Large intestine (tissue), 3 donors: Measurements from ENCODE around the gene PPP1R13L. TPM values are rescaled to one million over a fixed set of nuclear protein-coding genes. Genes with fewer than 3 reads are reported as not detected.
"Not testable (repeated sequence)": the region's sequence is repeated elsewhere in the genome, so short reads cannot be mapped to it uniquely, and the experiment has no call there.

ENCODE experiments used
- DNase-seq, 2 donors: peaks; one replicate each; pipeline versions ENCODE4 v3.0.0 to v3.0.0-alpha.2; 2013
- H3K27ac ChIP-seq: one replicate; pipeline ENCODE4 v1.5.1; 2013; ENCODE audit warnings: low read length
- H3K27me3 ChIP-seq: 2 replicates; pipeline ENCODE4 v1.6.1; 2013; ENCODE audit warnings: low read length; ENCODE audit not compliant: control insufficient read depth, insufficient read depth
- H3K36me3 ChIP-seq: 2 replicates; pipeline ENCODE4 v1.6.1; 2013; ENCODE audit warnings: low read length; ENCODE audit not compliant: control insufficient read depth, insufficient read depth
- H3K4me1 ChIP-seq: one replicate; pipeline ENCODE4 v1.6.1; 2013; ENCODE audit warnings: low read length; ENCODE audit not compliant: control insufficient read depth, insufficient read depth
- H3K4me3 ChIP-seq: one replicate; pipeline ENCODE4 v1.5.1; 2013; ENCODE audit warnings: low read length
- H3K9me3 ChIP-seq: one replicate; pipeline ENCODE4 v1.6.1; 2013; ENCODE audit warnings: mild to moderate bottlenecking, low read depth, low read length, moderate library complexity; ENCODE audit not compliant: control insufficient read depth
- WGBS: methylation state at CpG from one replicate; pipeline ENCODE4 v1.1.5; 2013; ENCODE audit warnings: low lambda C conversion rate; ENCODE audit not compliant: insufficient coverage; 5-methylcytosine and 5-hydroxymethylcytosine counted together
- polyA plus RNA-seq: library from polyadenylated mRNA; unstranded; fragments of 120-200 nt; gene quantifications from one replicate; pipeline ENCODE4 v1.2.1, GENCODE V29; 2013

PPP1R13L gene
- polyA plus RNA-seq, 1 donor: 11.0 TPM

GRCh38 chr19:45432543-45432942 lies 27.7 kb upstream of the PPP1R13L start:
- not testable (repeated sequence) for H3K9me3 ChIP-seq, DNase-seq, H3K4me3 ChIP-seq, H3K4me1 ChIP-seq, H3K36me3 ChIP-seq, H3K27ac ChIP-seq, H3K27me3 ChIP-seq
- no CpG with 5 or more reads among the region's 8 CpGs for WGBS

DNA sequence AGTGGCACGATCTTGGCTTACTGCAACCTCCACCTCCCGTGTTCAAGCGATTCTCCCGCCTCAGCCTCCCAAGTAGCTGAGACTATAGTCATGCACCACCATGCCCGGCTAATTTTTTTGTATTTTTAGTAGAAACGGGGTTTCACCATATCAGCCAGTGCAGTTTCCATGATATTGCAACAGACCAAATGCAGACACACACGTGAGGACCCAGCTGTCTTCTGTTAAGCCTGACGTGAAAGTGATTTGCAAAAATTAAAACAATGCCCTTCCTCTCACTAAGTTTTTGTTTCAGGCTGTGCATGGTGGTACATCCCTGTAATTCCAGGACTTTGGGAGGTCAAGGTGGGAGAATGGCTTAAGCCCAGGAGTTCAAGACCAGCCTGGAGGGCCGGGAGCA lies 26.1 kb upstream of the PPP1R13L start:
- not testable (repeated sequence) for H3K27ac ChIP-seq, H3K9me3 ChIP-seq, H3K27me3 ChIP-seq, H3K4me3 ChIP-seq, H3K4me1 ChIP-seq, H3K36me3 ChIP-seq, DNase-seq
- WGBS: 80% methylated on average over 2 of the region's 9 CpGs

DNA sequence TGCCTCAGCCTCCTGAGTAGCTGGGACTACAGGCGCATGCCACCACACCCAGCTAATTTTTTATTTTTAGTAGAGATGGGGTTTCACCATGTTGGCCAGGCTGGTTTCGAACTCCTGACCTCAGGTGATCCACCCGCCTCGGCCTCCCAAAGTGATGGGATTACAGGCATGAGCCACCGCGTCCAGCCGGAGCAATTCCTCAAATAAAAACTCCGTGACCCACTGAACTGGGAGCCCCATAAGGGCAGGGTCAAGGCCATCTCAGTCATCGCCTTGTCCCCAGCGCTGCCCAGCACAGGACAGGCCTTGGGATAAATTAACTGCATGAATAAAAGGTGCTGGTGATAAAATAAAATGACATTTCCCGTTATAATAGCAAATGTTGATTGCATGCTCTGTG lies 25.0 kb upstream of the PPP1R13L start:
- not testable (repeated sequence) for H3K27ac ChIP-seq, H3K4me3 ChIP-seq, H3K36me3 ChIP-seq, H3K9me3 ChIP-seq, H3K27me3 ChIP-seq, H3K4me1 ChIP-seq, DNase-seq
- no CpG with 5 or more reads among the region's 11 CpGs for WGBS

GRCh38 chr19:45428384-45429231 lies 23.7 kb upstream of the PPP1R13L start:
- H3K36me3 ChIP-seq: no peaks in the 10 kb centered on the region
- peaks cover 16% of the 10 kb centered on the region for H3K4me1 ChIP-seq
- H3K27ac ChIP-seq: peak overlapping the region; percentile 42
- peaks cover 8% of the 10 kb centered on the region for H3K27me3 ChIP-seq
- WGBS: no CpG with 5 or more reads among the region's 73 CpGs
- no peak for DNase-seq
- no peaks in the 10 kb centered on the region for H3K9me3 ChIP-seq
- peak overlapping the region; percentile 42 for H3K4me3 ChIP-seq

DNA sequence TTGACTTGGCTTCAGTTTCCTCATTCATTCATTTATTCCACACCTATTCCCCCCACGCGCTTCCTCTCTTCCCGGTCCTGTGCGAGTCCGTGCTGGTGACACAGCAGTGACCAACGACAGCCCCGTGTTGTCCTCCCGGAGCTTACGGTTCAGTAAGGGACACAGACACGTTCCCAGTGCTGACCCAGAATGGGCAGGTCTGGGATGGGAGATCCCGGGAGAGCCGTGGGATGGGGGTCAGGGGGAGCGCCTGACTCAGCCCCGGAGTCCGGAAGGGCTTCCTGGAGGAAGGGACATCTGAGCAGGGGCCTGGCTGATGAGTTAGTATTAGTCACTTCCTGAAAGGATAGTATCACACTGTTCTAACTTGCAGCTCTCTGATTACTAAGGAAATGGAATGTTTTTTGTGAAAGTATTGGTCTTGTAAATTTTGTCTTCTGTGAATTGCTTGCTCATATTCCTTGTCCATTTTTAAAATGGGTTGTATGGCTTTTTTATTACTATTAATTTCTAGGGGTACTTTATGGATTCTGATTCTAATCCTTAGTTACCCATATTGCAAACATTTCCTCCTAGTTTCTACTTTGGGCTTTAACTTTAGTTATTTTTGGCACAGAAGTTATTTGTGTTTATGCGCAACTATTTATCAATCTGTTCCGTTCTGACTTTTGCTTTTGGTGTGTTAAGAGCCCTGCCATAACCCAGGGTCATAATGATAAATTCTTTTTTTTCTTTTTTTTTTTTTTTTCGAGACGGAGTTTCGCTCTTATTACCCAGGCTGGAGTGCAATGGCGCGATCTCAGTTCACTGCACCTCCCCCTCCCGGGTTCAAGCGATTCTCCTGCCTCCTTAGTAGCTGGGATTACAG lies 19.6 kb upstream of the PPP1R13L start:
- Histone ChIP-seq H3K27me3 (peaks cover 8% of the 10 kb centered on the region), H3K4me3 (peak overlapping the region; percentile 57), H3K9me3 (no peaks in the 10 kb centered on the region), H3K27ac (peak overlapping the region; percentile 91), H3K4me1 (peaks cover 21% of the 10 kb centered on the region), H3K36me3 (peaks cover 17% of the 10 kb centered on the region)
- 51% methylated on average over 2 of the region's 24 CpGs for WGBS
- peak; percentile 48 to 81 for DNase-seq

GRCh38 chr19:45423589-45424190 lies 18.8 kb upstream of the PPP1R13L start, which contains the start of gene ERCC1:
ERCC1 (minus strand) TSS chr19:45423917; CDS start chr19:45423374, 543 bp downstream.
- WGBS: no CpG with 5 or more reads among the region's 37 CpGs
- peaks cover 4% of the 10 kb centered on the region for H3K27me3 ChIP-seq
- no peaks in the 10 kb centered on the region for H3K9me3 ChIP-seq
- H3K27ac ChIP-seq: peak within 1 kb of the TSS; percentile 91
- peak within 1 kb of the TSS; percentile 57 for H3K4me3 ChIP-seq
- DNase-seq: peak; percentile 96 to 98
- peaks cover 21% of the 10 kb centered on the region for H3K4me1 ChIP-seq
- H3K36me3 ChIP-seq: peaks cover 24% of the 10 kb centered on the region

DNA sequence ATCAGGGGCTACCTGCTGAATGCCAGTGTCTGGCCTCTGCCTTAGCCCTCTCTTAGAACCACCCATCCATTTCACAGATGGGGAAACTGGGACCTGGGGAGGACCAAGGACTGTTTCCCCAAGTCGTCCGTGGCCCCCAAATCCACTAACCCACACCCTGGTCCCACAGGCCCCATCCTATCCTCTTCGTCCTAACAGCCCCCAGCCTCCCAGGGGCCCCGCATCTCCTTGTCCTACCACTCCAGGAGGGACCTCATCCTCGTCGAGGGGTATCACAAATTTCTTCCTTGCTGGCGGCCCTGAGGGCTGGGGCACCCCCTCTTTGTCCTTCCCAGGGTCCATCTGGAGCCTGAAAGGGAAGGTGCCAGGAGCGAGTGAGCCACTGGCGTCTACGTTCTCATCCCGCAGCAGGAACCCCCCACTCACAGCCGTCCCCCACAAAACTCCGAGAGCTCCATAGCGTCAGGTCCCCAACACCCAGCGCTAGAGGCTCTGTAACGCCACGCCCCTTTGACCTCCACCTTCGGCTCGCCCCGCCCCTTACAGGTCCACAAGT lies 18.2 kb upstream of the PPP1R13L start:
- WGBS: no CpG with 5 or more reads among the region's 20 CpGs

DNA sequence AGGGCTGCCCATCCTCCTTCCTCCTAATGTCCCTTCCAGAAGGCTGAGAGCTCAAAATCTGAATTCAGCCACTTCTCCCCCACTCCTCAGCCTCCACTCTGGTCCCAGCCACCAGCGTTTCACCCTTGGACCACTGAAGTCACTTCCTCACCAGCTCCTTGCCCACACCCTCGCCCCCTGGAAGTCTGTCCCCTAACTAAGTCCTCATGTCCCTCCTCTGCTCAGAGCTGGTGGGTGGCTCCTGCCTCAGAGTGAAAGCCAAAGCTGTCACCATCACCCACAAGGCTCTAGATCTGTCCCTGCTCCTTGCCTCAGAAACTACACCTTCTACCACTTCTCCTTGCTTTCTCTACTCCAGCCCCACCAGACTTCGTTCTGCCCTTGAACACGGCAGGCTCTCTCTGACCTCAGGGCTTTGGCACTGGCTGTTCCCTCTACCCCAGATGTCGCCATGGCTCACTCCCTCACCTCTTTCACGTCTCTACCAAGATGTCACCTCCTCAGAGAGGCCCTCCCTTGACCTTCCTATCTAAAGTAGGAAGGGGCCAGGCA lies 17.2 kb upstream of the PPP1R13L start:
- H3K9me3 ChIP-seq: no peaks in the 10 kb centered on the region
- H3K27me3 ChIP-seq: no peaks in the 10 kb centered on the region
- H3K36me3 ChIP-seq: peaks cover 36% of the 10 kb centered on the region
- no peak overlapping the region for H3K27ac ChIP-seq
- H3K4me1 ChIP-seq: peaks cover 18% of the 10 kb centered on the region
- WGBS: no CpG with 5 or more reads among the region's 6 CpGs
- H3K4me3 ChIP-seq: no peak overlapping the region
- no peak for DNase-seq

More for the DNA sequence above, 18.2 kb upstream of the PPP1R13L start:
- peak overlapping the region; percentile 57 for H3K4me3 ChIP-seq
- peak overlapping the region; percentile 91 for H3K27ac ChIP-seq
- H3K4me1 ChIP-seq: peaks cover 18% of the 10 kb centered on the region
- peaks cover 26% of the 10 kb centered on the region for H3K36me3 ChIP-seq
- H3K27me3 ChIP-seq: no peaks in the 10 kb centered on the region
- DNase-seq: no peak
- H3K9me3 ChIP-seq: no peaks in the 10 kb centered on the region

- Histone ChIP-seq H3K36me3 (peaks cover 45% of the 10 kb centered on the region), H3K4me1 (peaks cover 18% of the 10 kb centered on the region), H3K27me3 (no peaks in the 10 kb centered on the region), H3K9me3 (no peaks in the 10 kb centered on the region), H3K4me3 (no peak overlapping the region), H3K27ac (no peak overlapping the region)
- no CpG with 5 or more reads among the region's 6 CpGs for WGBS
- DNase-seq: no peak
These were observed 16.0 kb upstream of the PPP1R13L start for GRCh38 chr19:45420871-45421270.

DNA sequence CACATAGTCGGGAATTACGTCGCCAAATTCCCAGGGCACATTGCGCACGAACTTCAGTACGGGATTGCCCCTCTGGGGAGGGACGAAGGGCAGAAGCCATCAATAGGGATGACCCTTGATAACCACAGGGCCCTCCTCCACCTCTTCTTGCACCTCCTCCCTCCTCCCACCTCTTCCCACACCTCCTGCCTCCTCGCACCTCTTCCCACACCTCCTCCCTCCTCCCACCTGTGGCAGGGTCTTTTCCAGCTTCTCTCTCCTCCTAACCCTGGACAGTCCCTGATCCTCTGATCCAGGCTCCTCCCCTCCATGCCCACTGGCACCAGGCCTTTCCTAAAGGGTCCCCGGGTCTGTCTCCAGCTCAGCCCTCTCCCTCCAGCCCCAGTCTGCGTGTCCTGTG lies 15.5 kb upstream of the PPP1R13L start:
- Histone ChIP-seq H3K27ac (no peak overlapping the region), H3K27me3 (no peaks in the 10 kb centered on the region), H3K36me3 (peaks cover 48% of the 10 kb centered on the region), H3K4me3 (no peak overlapping the region), H3K4me1 (peaks cover 18% of the 10 kb centered on the region), H3K9me3 (no peaks in the 10 kb centered on the region)
- DNase-seq: no peak
- WGBS: 60% methylated on average over 1 of the region's 10 CpGs
